ENCODE results near the gene EXOC4. TPM values are rescaled to one million over a fixed set of nuclear protein-coding genes. Genes with fewer than 3 reads are reported as not detected.

The EXOC4 gene
- total RNA-seq, 4 donors from 2014 or later = 60.0 to 187 (median 80.1) TPM

DNA sequence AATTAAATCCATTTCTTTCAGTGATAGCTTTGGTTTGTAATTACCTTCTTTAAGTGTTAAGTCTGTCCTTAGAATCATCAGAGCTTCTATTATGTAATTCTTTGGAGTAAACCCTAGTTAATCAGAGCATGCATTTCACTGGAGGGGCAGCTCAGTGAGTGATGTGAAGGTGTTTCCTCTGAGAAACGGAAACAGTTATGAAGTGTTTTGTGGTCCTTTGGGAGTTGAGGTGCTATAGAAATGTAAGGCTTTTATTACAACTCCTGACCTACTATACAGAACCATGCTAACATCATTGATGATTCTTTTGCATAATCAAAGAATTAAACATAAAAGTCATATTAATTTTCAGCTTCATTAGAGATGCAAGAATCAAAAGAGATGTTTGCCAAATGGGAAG lies 141.5 kb downstream of the EXOC4 start:
- TF ChIP-seq EP300 (IDR thresholded peaks at IDR 0.05) = no peak
- TF ChIP-seq POLR2A (IDR thresholded peaks at IDR 0.05) = no peak
- Histone ChIP-seq H3K36me3 (no peaks in the 10 kb centered on the region), H3K27ac (no peak overlapping the region), H3K9me3 (no peaks in the 10 kb centered on the region), H3K4me3 (no peak overlapping the region), H3K4me1 (no peaks in the 10 kb centered on the region), H3K27me3 (no peaks in the 10 kb centered on the region)
- DNase-seq (ENCODE audit: low spot score in 2 of 2) = no peak
- 84% methylated on average over 1 of the region's 1 CpG for WGBS

DNA sequence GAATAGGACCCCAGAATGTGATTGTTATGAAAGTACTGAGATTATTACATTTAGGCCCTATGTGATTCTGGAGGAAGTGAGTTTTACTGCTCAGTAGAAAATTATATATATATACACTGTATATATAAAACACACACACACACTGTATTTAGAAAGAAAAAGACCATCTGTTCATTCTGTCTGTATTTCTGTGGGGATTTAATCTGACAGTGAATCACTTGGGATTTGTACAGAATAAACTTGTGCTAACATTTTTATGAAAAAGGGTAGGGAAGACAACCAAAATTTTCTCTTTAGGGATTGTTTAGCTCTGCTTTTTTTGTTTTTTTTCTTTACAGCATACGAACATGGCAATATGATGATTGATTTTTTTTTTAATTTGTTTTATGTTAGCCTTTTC lies 142.7 kb downstream of the EXOC4 start:
- no peaks in the 10 kb centered on the region for H3K36me3 ChIP-seq
- H3K4me1 ChIP-seq = no peaks in the 10 kb centered on the region
- no peaks in the 10 kb centered on the region for H3K9me3 ChIP-seq
- 87% methylated on average over 1 of the region's 1 CpG for WGBS
- TF ChIP-seq, protein P1, sequence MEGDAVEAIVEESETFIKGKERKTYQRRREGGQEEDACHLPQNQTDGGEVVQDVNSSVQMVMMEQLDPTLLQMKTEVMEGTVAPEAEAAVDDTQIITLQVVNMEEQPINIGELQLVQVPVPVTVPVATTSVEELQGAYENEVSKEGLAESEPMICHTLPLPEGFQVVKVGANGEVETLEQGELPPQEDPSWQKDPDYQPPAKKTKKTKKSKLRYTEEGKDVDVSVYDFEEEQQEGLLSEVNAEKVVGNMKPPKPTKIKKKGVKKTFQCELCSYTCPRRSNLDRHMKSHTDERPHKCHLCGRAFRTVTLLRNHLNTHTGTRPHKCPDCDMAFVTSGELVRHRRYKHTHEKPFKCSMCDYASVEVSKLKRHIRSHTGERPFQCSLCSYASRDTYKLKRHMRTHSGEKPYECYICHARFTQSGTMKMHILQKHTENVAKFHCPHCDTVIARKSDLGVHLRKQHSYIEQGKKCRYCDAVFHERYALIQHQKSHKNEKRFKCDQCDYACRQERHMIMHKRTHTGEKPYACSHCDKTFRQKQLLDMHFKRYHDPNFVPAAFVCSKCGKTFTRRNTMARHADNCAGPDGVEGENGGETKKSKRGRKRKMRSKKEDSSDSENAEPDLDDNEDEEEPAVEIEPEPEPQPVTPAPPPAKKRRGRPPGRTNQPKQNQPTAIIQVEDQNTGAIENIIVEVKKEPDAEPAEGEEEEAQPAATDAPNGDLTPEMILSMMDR (IDR thresholded peaks at IDR 0.05) = no peak
- no peak for TF ChIP-seq POLR2A (IDR thresholded peaks at IDR 0.05)
- no peak for TF ChIP-seq EP300 (IDR thresholded peaks at IDR 0.05)
- TF ChIP-seq POLR2AphosphoS5 (IDR thresholded peaks at IDR 0.05) = no peak
- no peaks in the 10 kb centered on the region for H3K27me3 ChIP-seq
- no peak overlapping the region for H3K4me3 ChIP-seq
- DNase-seq (ENCODE audit: low spot score in 2 of 2) = no peak
- H3K27ac ChIP-seq = no peak overlapping the region

DNA sequence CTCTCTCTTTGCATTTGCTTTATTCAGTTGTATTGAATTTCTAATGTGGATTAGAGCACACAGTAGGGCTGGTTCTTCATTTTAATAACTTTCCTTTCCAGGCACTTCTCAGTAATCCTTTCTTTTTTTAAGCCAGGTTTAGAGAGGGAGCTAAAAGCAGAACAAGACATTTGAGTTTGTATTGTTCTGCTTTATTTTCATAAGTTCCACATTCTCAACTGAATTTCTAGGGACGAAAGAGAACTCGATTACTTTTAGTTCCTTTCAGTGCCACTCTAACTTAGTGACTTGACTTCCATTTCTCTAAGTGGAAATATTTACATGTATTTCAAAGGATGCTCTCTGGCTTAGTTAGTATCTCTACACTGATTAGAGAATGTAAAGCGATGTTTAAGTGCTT lies 145.6 kb downstream of the EXOC4 start:
- DNase-seq (ENCODE audit: low spot score in 2 of 2) = no peak
- 88% methylated on average over 3 of the region's 3 CpGs for WGBS
- no peaks in the 10 kb centered on the region for H3K27me3 ChIP-seq
- no peak overlapping the region for H3K4me3 ChIP-seq
- H3K9me3 ChIP-seq = no peaks in the 10 kb centered on the region
- H3K27ac ChIP-seq = no peak overlapping the region
- H3K36me3 ChIP-seq = no peaks in the 10 kb centered on the region
- no peaks in the 10 kb centered on the region for H3K4me1 ChIP-seq
- TF ChIP-seq EP300 (IDR thresholded peaks at IDR 0.05) (no peak), POLR2AphosphoS5 (IDR thresholded peaks at IDR 0.05) (no peak), POLR2A (IDR thresholded peaks at IDR 0.05) (no peak)
- TF ChIP-seq, protein P1 (IDR thresholded peaks at IDR 0.05) = no peak

DNA sequence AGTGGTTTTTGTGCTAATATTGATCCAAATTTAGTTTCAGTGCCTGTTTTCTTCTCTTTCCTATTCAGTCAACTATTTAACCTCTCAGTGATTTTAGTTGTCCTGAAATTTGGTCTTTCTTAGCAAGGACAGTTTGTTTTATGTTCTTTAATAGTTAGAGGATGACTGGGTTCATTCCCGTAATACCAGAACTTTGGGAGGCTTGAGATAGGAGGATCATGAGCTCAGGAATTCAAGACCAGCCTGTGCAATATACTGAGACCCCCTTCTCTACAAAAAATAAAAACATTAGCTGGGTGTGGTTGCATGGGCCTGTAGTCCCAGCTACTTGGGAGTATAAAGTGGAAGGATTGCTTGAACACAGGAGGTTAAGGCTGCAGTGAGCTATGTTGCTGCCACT lies 148.3 kb downstream of the EXOC4 start:
- DNase-seq (ENCODE audit: low spot score in 2 of 2) = no peak

GRCh38 chr7:133408212-133408611 lies 155.3 kb downstream of the EXOC4 start:
- no peaks in the 10 kb centered on the region for H3K36me3 ChIP-seq
- H3K4me1 ChIP-seq = no peaks in the 10 kb centered on the region
- no peak overlapping the region for H3K27ac ChIP-seq
- no peak overlapping the region for H3K4me3 ChIP-seq
- H3K9me3 ChIP-seq = no peaks in the 10 kb centered on the region
- TF ChIP-seq, protein P1 (IDR thresholded peaks at IDR 0.05) = no peak
- TF ChIP-seq EP300 (IDR thresholded peaks at IDR 0.05) (no peak), POLR2A (IDR thresholded peaks at IDR 0.05) (no peak), POLR2AphosphoS5 (IDR thresholded peaks at IDR 0.05) (no peak)
- no peak for DNase-seq (ENCODE audit: low spot score in 2 of 2)
- H3K27me3 ChIP-seq = no peaks in the 10 kb centered on the region
- 99% methylated on average over 2 of the region's 2 CpGs for WGBS

More for the DNA sequence above, 148.3 kb downstream of the EXOC4 start:
- Histone ChIP-seq H3K27ac (no peak overlapping the region), H3K27me3 (no peaks in the 10 kb centered on the region), H3K4me3 (no peak overlapping the region), H3K4me1 (no peaks in the 10 kb centered on the region), H3K9me3 (no peaks in the 10 kb centered on the region), H3K36me3 (no peaks in the 10 kb centered on the region)
- WGBS = 85% methylated on average over 1 of the region's 1 CpG
- TF ChIP-seq, protein P1 (IDR thresholded peaks at IDR 0.05) = no peak
- TF ChIP-seq POLR2AphosphoS5 (IDR thresholded peaks at IDR 0.05) (no peak), POLR2A (IDR thresholded peaks at IDR 0.05) (no peak), EP300 (IDR thresholded peaks at IDR 0.05) (no peak)

- no peaks in the 10 kb centered on the region for H3K4me1 ChIP-seq
- H3K36me3 ChIP-seq = no peaks in the 10 kb centered on the region
- no peak overlapping the region for H3K4me3 ChIP-seq
- no peak overlapping the region for H3K27ac ChIP-seq
- no peak for TF ChIP-seq POLR2AphosphoS5 (IDR thresholded peaks at IDR 0.05)
- TF ChIP-seq EP300 (IDR thresholded peaks at IDR 0.05) = no peak
- TF ChIP-seq, protein P1 (IDR thresholded peaks at IDR 0.05) = no peak
- TF ChIP-seq POLR2A (IDR thresholded peaks at IDR 0.05) = no peak
- no peak for DNase-seq (ENCODE audit: low spot score in 2 of 2)
- WGBS = 55% methylated on average over 2 of the region's 2 CpGs
- no peaks in the 10 kb centered on the region for H3K27me3 ChIP-seq
- H3K9me3 ChIP-seq = no peaks in the 10 kb centered on the region
Observed at GRCh38 chr7:133409421-133409820, 156.5 kb downstream of the EXOC4 start.
